K562 (cell line): ENCODE data around the gene TNIK. TPM values are rescaled to one million over a fixed set of nuclear protein-coding genes. Genes with fewer than 3 reads are reported as not detected.
A peak's percentile ranks its signal among the peaks of the same experiment; 100 is the strongest.

Experiments used
- ARID1B ChIP-seq: fragments of 450-650 bp; IDR thresholded peaks from 2 replicates; pipeline ENCODE4 v1.6.1; 2016; ENCODE audit warnings: antibody characterized with exemption, mild to moderate bottlenecking, inconsistent platforms
- BRD9 ChIP-seq: fragments of 450-650 bp; IDR thresholded peaks from 2 replicates; pipeline ENCODE4 v1.6.1; 2018; ENCODE audit warnings: low read depth; ENCODE audit not compliant: partially characterized antibody
- C11orf30 ChIP-seq: fragments of 450-650 bp; IDR thresholded peaks from 2 replicates; pipeline ENCODE4 v1.6.1; 2016; ENCODE audit warnings: low read depth, mild to moderate bottlenecking
- CREM ChIP-seq: IDR thresholded peaks from 2 replicates; pipeline ENCODE4 v1.6.1; 2014; ENCODE audit warnings: antibody characterized with exemption, low read depth
- ETS2 ChIP-seq: IDR thresholded peaks from 2 replicates; pipeline ENCODE4 v1.6.1; 2016; ENCODE audit warnings: borderline replicate concordance, missing genetic modification characterization, mild to moderate bottlenecking, moderate library complexity, missing compliant biosample characterization; ENCODE audit not compliant: poor library complexity, severe bottlenecking
- GABPB1 ChIP-seq: sonication (generic); formaldehyde crosslinking; IDR thresholded peaks from 2 replicates; pipeline ENCODE4 v1.8.0; 2022; ENCODE audit warnings: mild to moderate bottlenecking, missing genetic modification reagents
- JUND ChIP-seq, 2 experiments: IDR thresholded peaks; 2 replicates in 1 of 2; 3 replicates in 1 of 2; pipeline ENCODE4 v1.6.1; 2011; ENCODE audit warnings: borderline replicate concordance in 2 of 2, low read depth in 2 of 2, low read length in 2 of 2, improper control_type of control experiment in 1 of 2, missing biosample characterization in 1 of 2, missing genetic modification characterization in 1 of 2, missing genetic modification reagents in 1 of 2
- KAT7 ChIP-seq: sonication (generic); formaldehyde crosslinking; IDR thresholded peaks from 2 replicates; pipeline ENCODE4 v1.8.0; 2022; ENCODE audit warnings: missing genetic modification reagents, mild to moderate bottlenecking, borderline replicate concordance
- KDM1A ChIP-seq, 2 experiments: fragments of 450-650 bp; IDR thresholded peaks; 2 replicates each; pipeline ENCODE4 v1.6.1; 2016; ENCODE audit warnings: mild to moderate bottlenecking in 2 of 2
- MAFG ChIP-seq: fragments of 450-650 bp; conservative IDR thresholded peaks from 2 replicates; pipeline ENCODE4 v1.6.1; 2016; ENCODE audit warnings: missing genetic modification characterization, missing compliant biosample characterization
- TGIF2 ChIP-seq: sonication (generic); formaldehyde crosslinking; IDR thresholded peaks from 2 replicates; pipeline ENCODE4 v1.8.1; 2022; ENCODE audit warnings: mild to moderate bottlenecking, missing genetic modification reagents, moderate library complexity
- THRB ChIP-seq: fragments of 450-650 bp; formaldehyde crosslinking; conservative IDR thresholded peaks from 2 replicates; pipeline ENCODE4 v1.4.0; 2022; ENCODE audit warnings: mild to moderate bottlenecking, missing genetic modification characterization
- USF2 ChIP-seq: sonication (generic); formaldehyde crosslinking; IDR thresholded peaks from 2 replicates; pipeline ENCODE4 v1.5.0; 2020; ENCODE audit warnings: missing genetic modification reagents
- ZC3H11A ChIP-seq: IDR thresholded peaks from 2 replicates; pipeline ENCODE4 v1.6.1; 2012; ENCODE audit warnings: low read depth, low read length, improper control_type of control experiment
- polyA plus RNA-seq, 8 experiments: library from polyadenylated mRNA; depleted of rRNA in 4 of 8; stranded (reverse) in 5 of 8; unstranded in 3 of 8; fragments of >200 nt; fragmentation: Nextera tagmentation in 2 of 8; fragmentation: Illumina TruSeq in 1 of 8; extraction: Ambion mirVana in 2 of 8; extraction: Trizol in 1 of 8; gene quantifications; 2 replicates each; pipeline versions ENCODE4 v1.2.1 to v1.2.3, GENCODE V29; 2011 to 2014; ENCODE audit warnings: inconsistent platforms in 1 of 8, missing spikeins in 1 of 8
- total RNA-seq, 7 experiments: library from RNA; depleted of rRNA in 6 of 7; stranded (reverse); fragments of >200 nt in 6 of 7; fragmentation: Illumina TruSeq in 2 of 7; extraction: Trizol in 2 of 7; gene quantifications; 2 replicates each; pipeline versions ENCODE4 v1.2.1 to v1.2.3, GENCODE V29; 2011 to 2021; ENCODE audit warnings: low replicate concordance in 1 of 7
- TF ChIP-seq, protein P1 (sequence below): fragments of 250-450 bp; sonication (Bioruptor Pico); IDR thresholded peaks from 2 replicates; pipeline ENCODE4 v1.4.0; 2020
- TF ChIP-seq, protein P2 (sequence below): fragments of 250-450 bp; sonication (Bioruptor Pico); IDR thresholded peaks from 2 replicates; pipeline ENCODE4 v1.6.1; 2021; ENCODE audit warnings: mild to moderate bottlenecking

Gene TNIK
- total and polyA plus RNA-seq, 9 of the 15 experiments (the other 6 are each of a cell fraction or from before 2014, with no cell fraction given) = 6.6 to 39.0 (median 24.7) TPM

GRCh38 chr3:171309906-171310359, 150.3 kb downstream of the TNIK start (continued):
- no peak for TF ChIP-seq GABPB1 (CRISPR knock-in tag)
- peak; percentile 56; the same call in 1 of the 2 replicates for TF ChIP-seq C11orf30
- no peak for TF ChIP-seq KAT7 (CRISPR knock-in tag)
- TF ChIP-seq KDM1A (IDR thresholded peaks at IDR 0.05) = peak; percentile 40 to 63; a peak in 3 of 4 replicates
- TF ChIP-seq, protein P1, sequence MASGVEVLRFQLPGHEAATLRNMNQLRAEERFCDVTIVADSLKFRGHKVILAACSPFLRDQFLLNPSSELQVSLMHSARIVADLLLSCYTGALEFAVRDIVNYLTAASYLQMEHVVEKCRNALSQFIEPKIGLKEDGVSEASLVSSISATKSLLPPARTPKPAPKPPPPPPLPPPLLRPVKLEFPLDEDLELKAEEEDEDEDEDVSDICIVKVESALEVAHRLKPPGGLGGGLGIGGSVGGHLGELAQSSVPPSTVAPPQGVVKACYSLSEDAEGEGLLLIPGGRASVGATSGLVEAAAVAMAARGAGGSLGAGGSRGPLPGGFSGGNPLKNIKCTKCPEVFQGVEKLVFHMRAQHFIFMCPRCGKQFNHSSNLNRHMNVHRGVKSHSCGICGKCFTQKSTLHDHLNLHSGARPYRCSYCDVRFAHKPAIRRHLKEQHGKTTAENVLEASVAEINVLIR (CRISPR knock-in tag) = no peak
- no peak for TF ChIP-seq ZC3H11A
- TF ChIP-seq CREM = no peak
- no peak for TF ChIP-seq BRD9
- TF ChIP-seq USF2 (CRISPR knock-in tag) = no peak
- TF ChIP-seq, protein P2, sequence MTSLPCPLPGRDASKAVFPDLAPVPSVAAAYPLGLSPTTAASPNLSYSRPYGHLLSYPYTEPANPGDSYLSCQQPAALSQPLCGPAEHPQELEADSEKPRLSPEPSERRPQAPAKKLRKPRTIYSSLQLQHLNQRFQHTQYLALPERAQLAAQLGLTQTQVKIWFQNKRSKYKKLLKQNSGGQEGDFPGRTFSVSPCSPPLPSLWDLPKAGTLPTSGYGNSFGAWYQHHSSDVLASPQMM (CRISPR knock-in tag) = no peak
- TF ChIP-seq TGIF2 = no peak
- peak; percentile 25; the same call in 1 of the 2 replicates for TF ChIP-seq JUND (IDR thresholded peaks at IDR 0.05; ENCODE audit: borderline replicate concordance, low read depth, low read length)
- TF ChIP-seq JUND (tag; IDR thresholded peaks at IDR 0.05; ENCODE audit: borderline replicate concordance, low read depth, low read length) = no peak
- TF ChIP-seq ETS2 (tag) = no peak
- TF ChIP-seq MAFG (tag) = 0 out of 2 replicates have a peak, but pooled peaks have one; percentile 30
- no peak for TF ChIP-seq THRB
- peak; percentile 52 for TF ChIP-seq ARID1B
